ENCODE data around the gene MMD. TPM values are rescaled to one million over a fixed set of nuclear protein-coding genes. Genes with fewer than 3 reads are reported as not detected.
"Not testable (repeated sequence)": the region's sequence is repeated elsewhere in the genome, so short reads cannot be mapped to it uniquely, and the experiment has no call there.

Gene MMD
- total RNA-seq, 1 donor from 2014 or later: 16.0 TPM

- Histone ChIP-seq H3K27me3 (no peaks in the 10 kb centered on the region), H3K4me3 (no peak overlapping the region), H3K36me3 (peaks cover 15% of the 10 kb centered on the region), H3K27ac (no peak overlapping the region), H3K9me3 (no peaks in the 10 kb centered on the region), H3K4me1 (no peaks in the 10 kb centered on the region)
- intact Hi-C loops (cut with DNase I): no loop called here
- no peak for TF ChIP-seq CTCF (IDR thresholded peaks at IDR 0.05)
- DNase-seq: no peak
- no peak for ATAC-seq
Observed at GRCh38 chr17:55395803-55396505, 25.7 kb downstream of the MMD start.

- Histone ChIP-seq H3K4me1 (no peaks in the 10 kb centered on the region), H3K9me3 (no peaks in the 10 kb centered on the region), H3K36me3 (peaks cover 7% of the 10 kb centered on the region), H3K27me3 (no peaks in the 10 kb centered on the region), H3K4me3 (no peak overlapping the region), H3K27ac (peak overlapping the region; percentile 39)
- intact Hi-C loops (cut with DNase I): no loop called here
- ATAC-seq (peak; percentile 93), DNase-seq (no peak)
- TF ChIP-seq CTCF (IDR thresholded peaks at IDR 0.05): no peak
Observed at GRCh38 chr17:55394357-55395021, 27.1 kb downstream of the MMD start.

- no peaks in the 10 kb centered on the region for H3K9me3 ChIP-seq
- DNase-seq (no peak), ATAC-seq (no peak)
- no peak for TF ChIP-seq CTCF (IDR thresholded peaks at IDR 0.05)
- no peaks in the 10 kb centered on the region for H3K36me3 ChIP-seq
- intact Hi-C loops (cut with DNase I): no loop called here
- H3K4me3 ChIP-seq: no peak overlapping the region
- H3K27me3 ChIP-seq: no peaks in the 10 kb centered on the region
- H3K4me1 ChIP-seq: no peaks in the 10 kb centered on the region
- H3K27ac ChIP-seq: no peak overlapping the region
Observed at GRCh38 chr17:55391764-55392467, 29.7 kb downstream of the MMD start.

GRCh38 chr17:55391244-55391757 is 30.3 kb downstream of the MMD start:
- ATAC-seq (no peak), DNase-seq (no peak)
- Histone ChIP-seq H3K4me1 (no peaks in the 10 kb centered on the region), H3K9me3 (no peaks in the 10 kb centered on the region), H3K36me3 (no peaks in the 10 kb centered on the region), H3K27me3 (no peaks in the 10 kb centered on the region), H3K27ac (no peak overlapping the region), H3K4me3 (no peak overlapping the region)
- intact Hi-C loops (cut with DNase I): no loop called here
- no peak for TF ChIP-seq CTCF (IDR thresholded peaks at IDR 0.05)

- Histone ChIP-seq H3K4me3 (no peak overlapping the region), H3K4me1 (no peaks in the 10 kb centered on the region), H3K9me3 (no peaks in the 10 kb centered on the region), H3K27ac (no peak overlapping the region), H3K27me3 (no peaks in the 10 kb centered on the region), H3K36me3 (no peaks in the 10 kb centered on the region)
- intact Hi-C loops (cut with DNase I): no loop called here
- ATAC-seq (no peak), DNase-seq (no peak)
- TF ChIP-seq CTCF (IDR thresholded peaks at IDR 0.05): no peak
Observed at GRCh38 chr17:55390364-55390977, 31.2 kb downstream of the MMD start.

- intact Hi-C loops (cut with DNase I); ATAC-seq; H3K9me3 ChIP-seq; H3K27me3 ChIP-seq; H3K36me3 ChIP-seq; DNase-seq; H3K4me3 ChIP-seq; H3K4me1 ChIP-seq; H3K27ac ChIP-seq: not testable (repeated sequence)
Observed at GRCh38 chr17:55389715-55390114, 31.9 kb downstream of the MMD start.

All from upper lobe of right lung (tissue), 1 donor.